Transverse colon (tissue), 4 donors: ENCODE data around the gene BAZ2B. TPM values are rescaled to one million over a fixed set of nuclear protein-coding genes. Genes with fewer than 3 reads are reported as not detected.

Source experiments
- DNase-seq: peaks from one replicate; pipeline ENCODE4 v3.0.0-alpha.2; 2019
- H3K27ac ChIP-seq, 4 donors: fragments of 200-600 bp; sonication (generic); 2 replicates each; pipeline ENCODE4 v1.5.1; 2016 to 2018; ENCODE audit warnings: inconsistent platforms in 4 of 4
- H3K27me3 ChIP-seq: fragments of 200-600 bp; sonication (generic); 2 replicates; pipeline ENCODE4 v1.5.1; 2017; ENCODE audit warnings: inconsistent platforms
- H3K36me3 ChIP-seq, 4 donors: fragments of 200-600 bp; sonication (generic); 2 replicates each; pipeline ENCODE4 v1.5.1; 2017 to 2019; ENCODE audit warnings: inconsistent platforms in 4 of 4
- H3K4me1 ChIP-seq, 4 donors: fragments of 200-600 bp; sonication (generic); 2 replicates each; pipeline ENCODE4 v1.5.1; 2017 to 2020; ENCODE audit warnings: inconsistent platforms in 4 of 4
- H3K4me3 ChIP-seq, 4 donors: fragments of 200-600 bp; sonication (generic); 1 replicate in 1 of 4; 2 replicates in 3 of 4; pipeline versions ENCODE4 v1.5.1 to v1.6.1; 2017 to 2019; ENCODE audit warnings: inconsistent platforms in 4 of 4
- H3K9me3 ChIP-seq, 2 donors: fragments of 200-600 bp; sonication (generic); 2 replicates each; pipeline ENCODE4 v1.5.1; 2017 to 2019; ENCODE audit warnings: inconsistent platforms in 2 of 2
- EP300 ChIP-seq: sonication (generic); formaldehyde crosslinking; IDR thresholded peaks from one replicate; pipeline ENCODE4 v1.6.1; 2017; ENCODE audit warnings: antibody characterized with exemption, low read depth
- POLR2A ChIP-seq: fragments of 450-650 bp; IDR thresholded peaks from one replicate; pipeline ENCODE4 v1.6.1; 2016; ENCODE audit warnings: antibody characterized with exemption, mild to moderate bottlenecking, moderate library complexity
- POLR2AphosphoS5 ChIP-seq, 3 donors: sonication (generic); formaldehyde crosslinking; IDR thresholded peaks; one replicate each; pipeline ENCODE4 v1.6.1; 2016; ENCODE audit warnings: antibody characterized with exemption in 3 of 3
- WGBS, 2 donors: methylation state at CpG; one replicate each; pipeline ENCODE4 v1.1.5; 2018; ENCODE audit warnings: low coverage in 1 of 2; 5-methylcytosine and 5-hydroxymethylcytosine counted together
- in situ Hi-C, 4 donors: fragments of 200-750 bp; cut with MboI; loops; one replicate each; pipeline versions ENCODE4 v1.15.0 to v1.15.1; 2017; ENCODE audit warnings: low sequenced_read_pairs in 3 of 4, low pct_ligation_motif_present in 1 of 4, low pct_unique_long_range_greater_than_20kb in 1 of 4
- intact Hi-C: fragments of 100-400 bp; cut with DNase I; formaldehyde crosslinking; loops from one replicate; pipeline ENCODE4 v1.15.1; 2023; ENCODE audit warnings: low total_unique reads
- total RNA-seq, 4 donors: library from RNA; depleted of rRNA; stranded (reverse); fragments of >200 nt; gene quantifications; one replicate each; pipeline ENCODE4 v1.1.0, GENCODE V29; 2016
- TF ChIP-seq, protein P1 (sequence below), 5 experiments: fragments of 200-600 bp in 3 of 5; fragments of 450-650 bp in 2 of 5; sonication (generic) in 3 of 5; IDR thresholded peaks; 1 replicate in 2 of 5; 2 replicates in 3 of 5; pipeline ENCODE4 v1.5.1; 2016 to 2017; ENCODE audit warnings: antibody characterized with exemption in 5 of 5, inconsistent platforms in 3 of 5, mild to moderate bottlenecking in 2 of 5, moderate library complexity in 1 of 5

Gene BAZ2B
- total RNA-seq, 4 donors from 2014 or later: 42.3 to 104 (median 81.3) TPM

DNA sequence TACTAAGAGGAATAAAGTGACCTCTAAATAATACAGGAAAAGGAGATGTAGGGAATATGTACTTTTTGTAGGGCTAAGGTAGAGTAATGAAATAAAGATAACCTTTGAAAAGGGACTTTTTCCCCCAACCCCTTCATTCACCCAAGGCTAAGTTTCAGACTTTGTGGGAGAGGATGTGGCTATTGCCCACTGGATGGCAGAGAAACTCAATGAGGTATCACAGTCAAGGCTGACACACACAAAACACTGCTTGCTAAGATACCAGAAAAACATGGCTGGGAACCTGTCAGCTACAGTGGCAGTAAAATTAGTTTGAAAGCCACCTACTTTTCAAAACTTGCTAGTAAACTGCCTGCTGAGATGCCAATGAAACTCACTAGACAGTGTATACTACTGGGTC is 171.0 kb downstream of the BAZ2B start:
- H3K36me3 ChIP-seq: peaks cover 0 to 62% (median 14%) of the 10 kb centered on the region in 4 donors
- no peak overlapping the region for H3K4me3 ChIP-seq
- H3K27me3 ChIP-seq: no peaks in the 10 kb centered on the region
- no peak overlapping the region for H3K27ac ChIP-seq
- in situ Hi-C loops: no loop called here
- no peak for TF ChIP-seq POLR2A
- TF ChIP-seq POLR2AphosphoS5 (IDR thresholded peaks at IDR 0.05): no peak
- no peak for TF ChIP-seq EP300
- TF ChIP-seq, protein P1, sequence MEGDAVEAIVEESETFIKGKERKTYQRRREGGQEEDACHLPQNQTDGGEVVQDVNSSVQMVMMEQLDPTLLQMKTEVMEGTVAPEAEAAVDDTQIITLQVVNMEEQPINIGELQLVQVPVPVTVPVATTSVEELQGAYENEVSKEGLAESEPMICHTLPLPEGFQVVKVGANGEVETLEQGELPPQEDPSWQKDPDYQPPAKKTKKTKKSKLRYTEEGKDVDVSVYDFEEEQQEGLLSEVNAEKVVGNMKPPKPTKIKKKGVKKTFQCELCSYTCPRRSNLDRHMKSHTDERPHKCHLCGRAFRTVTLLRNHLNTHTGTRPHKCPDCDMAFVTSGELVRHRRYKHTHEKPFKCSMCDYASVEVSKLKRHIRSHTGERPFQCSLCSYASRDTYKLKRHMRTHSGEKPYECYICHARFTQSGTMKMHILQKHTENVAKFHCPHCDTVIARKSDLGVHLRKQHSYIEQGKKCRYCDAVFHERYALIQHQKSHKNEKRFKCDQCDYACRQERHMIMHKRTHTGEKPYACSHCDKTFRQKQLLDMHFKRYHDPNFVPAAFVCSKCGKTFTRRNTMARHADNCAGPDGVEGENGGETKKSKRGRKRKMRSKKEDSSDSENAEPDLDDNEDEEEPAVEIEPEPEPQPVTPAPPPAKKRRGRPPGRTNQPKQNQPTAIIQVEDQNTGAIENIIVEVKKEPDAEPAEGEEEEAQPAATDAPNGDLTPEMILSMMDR (IDR thresholded peaks at IDR 0.05): no peak
- H3K9me3 ChIP-seq: no peaks in the 10 kb centered on the region
- H3K4me1 ChIP-seq: no peaks in the 10 kb centered on the region
- intact Hi-C loops: no loop called here
- no peak for DNase-seq

GRCh38 chr2:159444754-159445153 is 171.6 kb downstream of the BAZ2B start:
- H3K4me1 ChIP-seq: no peaks in the 10 kb centered on the region

GRCh38 chr2:159442159-159442852 is 174.0 kb downstream of the BAZ2B start:
- H3K27ac ChIP-seq: no peak overlapping the region
- TF ChIP-seq POLR2A: no peak
- TF ChIP-seq, protein P1 (IDR thresholded peaks at IDR 0.05): no peak
- no peak for TF ChIP-seq EP300
- no peak for TF ChIP-seq POLR2AphosphoS5 (IDR thresholded peaks at IDR 0.05)
- in situ Hi-C loops: no loop called here
- no peaks in the 10 kb centered on the region for H3K9me3 ChIP-seq
- intact Hi-C loops: no loop called here
- no peaks in the 10 kb centered on the region for H3K4me1 ChIP-seq
- peaks cover 0 to 74% (median 20%) of the 10 kb centered on the region in 4 donors for H3K36me3 ChIP-seq
- H3K4me3 ChIP-seq: no peak overlapping the region
- H3K27me3 ChIP-seq: no peaks in the 10 kb centered on the region
- DNase-seq: no peak
- 90 to 100% methylated on average over 2 of the region's 2 CpGs for WGBS, 2 donors

More at GRCh38 chr2:159444754-159445153, 171.6 kb downstream of the BAZ2B start:
- Histone ChIP-seq H3K9me3 (no peaks in the 10 kb centered on the region), H3K27me3 (no peaks in the 10 kb centered on the region), H3K36me3 (peaks cover 0 to 62% (median 14%) of the 10 kb centered on the region in 4 donors), H3K4me3 (no peak overlapping the region), H3K27ac (no peak overlapping the region)
- intact Hi-C loops (no loop called here), in situ Hi-C loops (no loop called here)
- TF ChIP-seq POLR2AphosphoS5 (IDR thresholded peaks at IDR 0.05) (no peak), POLR2A (no peak), EP300 (no peak)
- TF ChIP-seq, protein P1 (IDR thresholded peaks at IDR 0.05): no peak
- no peak for DNase-seq

GRCh38 chr2:159441182-159441581 is 175.2 kb downstream of the BAZ2B start:
- Histone ChIP-seq H3K9me3 (no peaks in the 10 kb centered on the region), H3K4me1 (no peaks in the 10 kb centered on the region), H3K36me3 (peaks cover 0 to 64% (median 19%) of the 10 kb centered on the region in 4 donors), H3K27me3 (no peaks in the 10 kb centered on the region), H3K27ac (no peak overlapping the region), H3K4me3 (no peak overlapping the region)
- WGBS, 2 donors: 57 to 69% methylated on average over 1 of the region's 1 CpG
- in situ Hi-C loops: no loop called here
- no peak for DNase-seq
- TF ChIP-seq, protein P1 (IDR thresholded peaks at IDR 0.05): no peak
- TF ChIP-seq POLR2A (no peak), POLR2AphosphoS5 (IDR thresholded peaks at IDR 0.05) (no peak), EP300 (no peak)
- intact Hi-C loops: no loop called here
